OCI-LY7 (cell line): ENCODE data around the gene EVI5. TPM values are rescaled to one million over a fixed set of nuclear protein-coding genes. Genes with fewer than 3 reads are reported as not detected.

Experiments
- BruUV-seq: library from RNA; stranded (reverse); fragments of 400-500 nt; replicated peaks from 2 replicates; lab custom pipeline; 2021; lab: Mats Ljungman, UMichigan
- CTCF ChIA-PET: fragments of 300-600 bp; sonication (Branson Sonifier 250); formaldehyde crosslinking; loops from one replicate; lab custom pipeline; 2022; ENCODE audit warnings: antibody characterized with exemption; ENCODE audit not compliant: unreplicated experiment; lab: Charles Lee
- POLR2A ChIA-PET: fragments of 300-600 bp; sonication (Branson Sonifier 250); formaldehyde crosslinking; loops from one replicate; lab custom pipeline; 2022; ENCODE audit warnings: antibody characterized with exemption; lab: Charles Lee
- DNase-seq: peaks from one replicate; pipeline ENCODE4 v3.0.0-alpha.2; 2015; ENCODE audit warnings: low spot score
- H2AFZ ChIP-seq: fragments of 200-600 bp; sonication (generic), shearing (Covaris generic); 2 replicates; pipeline ENCODE4 v1.6.1; 2014; ENCODE audit warnings: mild to moderate bottlenecking, antibody characterized with exemption, low read length, moderate library complexity
- H3K27ac ChIP-seq: fragments of 200-600 bp; sonication (generic); 2 replicates; pipeline ENCODE4 v1.5.1; 2014; ENCODE audit warnings: mixed run types, low read depth, mild to moderate bottlenecking, moderate library complexity, low read length, inconsistent platforms; ENCODE audit not compliant: poor library complexity, severe bottlenecking
- H3K36me3 ChIP-seq: fragments of 200-600 bp; sonication (generic); 2 replicates; pipeline ENCODE4 v1.6.1; 2014; ENCODE audit warnings: mild to moderate bottlenecking, antibody characterized with exemption, low read length, moderate library complexity, mixed read lengths; ENCODE audit not compliant: insufficient read depth
- H3K4me1 ChIP-seq: fragments of 200-600 bp; sonication (generic); 2 replicates; pipeline ENCODE4 v1.5.1; 2014; ENCODE audit warnings: mild to moderate bottlenecking, low read length; ENCODE audit not compliant: insufficient read depth, poor library complexity, severe bottlenecking
- H3K4me2 ChIP-seq: fragments of 200-600 bp; sonication (generic); 2 replicates; pipeline ENCODE4 v1.6.1; 2014; ENCODE audit warnings: mild to moderate bottlenecking, low read length
- H3K4me3 ChIP-seq: fragments of 200-600 bp; sonication (generic); 2 replicates; pipeline ENCODE4 v1.5.1; 2014; ENCODE audit warnings: mild to moderate bottlenecking, low read depth, low read length; ENCODE audit not compliant: poor library complexity, severe bottlenecking
- H3K79me2 ChIP-seq: fragments of 200-600 bp; sonication (generic); 2 replicates; pipeline ENCODE4 v1.6.1; 2016; ENCODE audit warnings: low read depth, mild to moderate bottlenecking, low read length, moderate library complexity, mixed read lengths; ENCODE audit not compliant: insufficient read depth
- H3K9me2 ChIP-seq: fragments of 200-600 bp; sonication (generic); 2 replicates; pipeline ENCODE4 v1.6.1; 2016; ENCODE audit warnings: mild to moderate bottlenecking, low read length, mixed read lengths; ENCODE audit not compliant: insufficient read depth
- H3K9me3 ChIP-seq: fragments of 200-600 bp; sonication (generic); 2 replicates; pipeline ENCODE4 v1.6.1; 2014; ENCODE audit warnings: mild to moderate bottlenecking, mixed run types, low read length, mixed read lengths
- H4K20me1 ChIP-seq: fragments of 200-600 bp; sonication (generic); 2 replicates; pipeline ENCODE4 v1.6.1; 2014; ENCODE audit warnings: mild to moderate bottlenecking, antibody characterized with exemption, low read length, moderate library complexity, mixed read lengths; ENCODE audit not compliant: insufficient read depth
- EZH2phosphoT487 ChIP-seq: fragments of 200-600 bp; sonication (generic); IDR thresholded peaks from 2 replicates; pipeline ENCODE4 v1.6.1; 2018; ENCODE audit warnings: low read depth, borderline replicate concordance, mild to moderate bottlenecking, mixed run types, antibody characterized with exemption, low read length, moderate library complexity, mixed read lengths
- intact Hi-C: fragments of 100-400 bp; cut with micrococcal nuclease; formaldehyde crosslinking; loops from one replicate; pipeline ENCODE4 v1.10.0; 2022; ENCODE audit not compliant: unreplicated experiment
- total RNA-seq, 2 experiments: library from RNA; depleted of rRNA in 1 of 2; stranded (reverse); fragments of >200 nt in 1 of 2; shearing (Covaris generic) in 1 of 2; gene quantifications; 2 replicates each; pipeline ENCODE4 v1.2.3, GENCODE V29; 2014 to 2022
- TF ChIP-seq, protein P1 (sequence below): fragments of 200-600 bp; sonication (generic); conservative IDR thresholded peaks from 2 replicates; pipeline ENCODE4 v1.5.1; 2014; ENCODE audit warnings: mild to moderate bottlenecking, antibody characterized with exemption, low read length, moderate library complexity, mixed read lengths

Gene EVI5
- total RNA-seq, 2 experiments from 2014 or later = 15.1 to 27.8 TPM

DNA sequence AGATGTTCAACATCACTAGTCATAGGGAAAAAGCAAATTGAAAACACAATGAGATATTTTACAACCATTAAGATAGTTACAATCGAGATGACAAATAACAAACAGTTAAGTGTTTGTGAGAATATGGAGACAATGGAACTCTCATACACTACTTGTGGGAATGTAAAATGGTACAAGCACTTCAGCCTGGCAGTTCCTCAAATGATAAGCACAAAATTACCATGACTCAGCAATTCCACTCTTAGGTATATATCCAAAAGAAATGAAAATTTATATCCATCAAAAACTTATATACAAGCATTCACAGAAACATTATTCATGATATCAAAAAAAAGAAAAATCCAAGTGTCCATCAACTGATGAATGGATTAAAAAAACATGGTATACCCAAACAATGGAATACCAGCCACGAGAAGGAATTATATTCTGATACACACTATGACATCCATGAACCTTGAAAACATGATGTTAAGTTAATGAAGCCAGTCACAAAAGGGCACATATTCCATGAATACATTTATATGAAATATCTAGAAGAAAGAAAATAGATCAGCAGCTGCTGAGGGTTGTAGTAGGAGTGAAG lies 76.4 kb downstream of the EVI5 start:
- no TSS peak for BruUV-seq
- H3K9me2 ChIP-seq = no peaks in the 10 kb centered on the region
- DNase-seq = peak; percentile 1
- no peak overlapping the region for H2AFZ ChIP-seq
- no peaks in the 10 kb centered on the region for H3K79me2 ChIP-seq
- POLR2A ChIA-PET = no interaction called here
- no peak overlapping the region for H3K4me2 ChIP-seq
- H3K9me3 ChIP-seq = no peaks in the 10 kb centered on the region
- intact Hi-C loops = no loop called here
- no peak for TF ChIP-seq EZH2phosphoT487
- TF ChIP-seq, protein P1, sequence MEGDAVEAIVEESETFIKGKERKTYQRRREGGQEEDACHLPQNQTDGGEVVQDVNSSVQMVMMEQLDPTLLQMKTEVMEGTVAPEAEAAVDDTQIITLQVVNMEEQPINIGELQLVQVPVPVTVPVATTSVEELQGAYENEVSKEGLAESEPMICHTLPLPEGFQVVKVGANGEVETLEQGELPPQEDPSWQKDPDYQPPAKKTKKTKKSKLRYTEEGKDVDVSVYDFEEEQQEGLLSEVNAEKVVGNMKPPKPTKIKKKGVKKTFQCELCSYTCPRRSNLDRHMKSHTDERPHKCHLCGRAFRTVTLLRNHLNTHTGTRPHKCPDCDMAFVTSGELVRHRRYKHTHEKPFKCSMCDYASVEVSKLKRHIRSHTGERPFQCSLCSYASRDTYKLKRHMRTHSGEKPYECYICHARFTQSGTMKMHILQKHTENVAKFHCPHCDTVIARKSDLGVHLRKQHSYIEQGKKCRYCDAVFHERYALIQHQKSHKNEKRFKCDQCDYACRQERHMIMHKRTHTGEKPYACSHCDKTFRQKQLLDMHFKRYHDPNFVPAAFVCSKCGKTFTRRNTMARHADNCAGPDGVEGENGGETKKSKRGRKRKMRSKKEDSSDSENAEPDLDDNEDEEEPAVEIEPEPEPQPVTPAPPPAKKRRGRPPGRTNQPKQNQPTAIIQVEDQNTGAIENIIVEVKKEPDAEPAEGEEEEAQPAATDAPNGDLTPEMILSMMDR = no peak
- no peak overlapping the region for H3K4me3 ChIP-seq
- no peaks in the 10 kb centered on the region for H3K36me3 ChIP-seq
- H3K4me1 ChIP-seq = no peaks in the 10 kb centered on the region
- CTCF ChIA-PET = no interaction called here
- H4K20me1 ChIP-seq = no peaks in the 10 kb centered on the region
- H3K27ac ChIP-seq = no peak overlapping the region

GRCh38 chr1:92707709-92708108 lies 77.2 kb downstream of the EVI5 start:
- Histone ChIP-seq H3K27ac (no peak overlapping the region), H3K4me1 (no peaks in the 10 kb centered on the region), H3K4me3 (no peak overlapping the region), H2AFZ (no peak overlapping the region), H3K9me3 (no peaks in the 10 kb centered on the region), H3K79me2 (no peaks in the 10 kb centered on the region), H4K20me1 (no peaks in the 10 kb centered on the region), H3K36me3 (no peaks in the 10 kb centered on the region), H3K4me2 (no peak overlapping the region), H3K9me2 (no peaks in the 10 kb centered on the region)
- BruUV-seq = no TSS peak
- TF ChIP-seq EZH2phosphoT487 = no peak
- TF ChIP-seq, protein P1 = no peak
- intact Hi-C loops = no loop called here
- no peak for DNase-seq
- ChIA-PET POLR2A (interaction anchor here (0.7 to 1.0 kb wide), 2 partner anchors 35 to 1615 kb away, joined by 3 read pairs; no protein-coding TSS in a partner anchor), CTCF (no interaction called here)

DNA sequence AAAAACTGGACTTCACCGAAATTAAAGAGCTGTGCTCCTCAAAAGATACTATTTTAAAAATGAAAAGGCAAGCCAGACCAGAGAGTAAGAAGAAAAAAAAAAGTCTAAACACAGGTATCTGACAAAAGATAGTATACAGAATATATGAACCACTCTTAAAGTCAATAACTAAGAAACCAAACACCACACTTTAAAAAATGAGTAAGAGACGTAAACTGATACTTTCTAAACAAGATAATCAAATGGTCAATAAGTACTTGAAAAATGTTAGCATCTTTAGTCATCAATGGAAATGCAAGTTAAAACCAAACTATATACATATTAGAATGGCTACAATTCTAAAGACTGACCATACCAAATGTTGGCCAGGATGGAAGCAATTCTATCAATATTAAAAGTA lies 77.6 kb downstream of the EVI5 start:
- no peak overlapping the region for H3K27ac ChIP-seq
- H3K4me1 ChIP-seq = no peaks in the 10 kb centered on the region
- no peaks in the 10 kb centered on the region for H3K79me2 ChIP-seq
- BruUV-seq = no TSS peak
- CTCF ChIA-PET = no interaction called here
- no peak overlapping the region for H2AFZ ChIP-seq
- intact Hi-C loops = no loop called here
- H3K9me2 ChIP-seq = no peaks in the 10 kb centered on the region
- H3K4me3 ChIP-seq = no peak overlapping the region
- H3K4me2 ChIP-seq = no peak overlapping the region
- TF ChIP-seq, protein P1 = no peak
- no peak for TF ChIP-seq EZH2phosphoT487
- DNase-seq = no peak
- H3K36me3 ChIP-seq = no peaks in the 10 kb centered on the region
- no peaks in the 10 kb centered on the region for H4K20me1 ChIP-seq
- POLR2A ChIA-PET = interaction anchor here (0.7 to 1.0 kb wide), 2 partner anchors 35 to 1616 kb away, joined by 3 read pairs; no protein-coding TSS in a partner anchor
- no peaks in the 10 kb centered on the region for H3K9me3 ChIP-seq
